GM19035 (cell line): Measurements from ENCODE around the gene IPCEF1.

ENCODE experiments used
- ATAC-seq: cut with Tn5 transposase; IDR thresholded peaks from one replicate; pipeline ENCODE4 v1.9.1; 2021; ENCODE audit not compliant: unreplicated experiment

Gene IPCEF1

GRCh38 chr6:154117485-154117884 is 239.1 kb downstream of the IPCEF1 start:
- no peak for ATAC-seq

DNA sequence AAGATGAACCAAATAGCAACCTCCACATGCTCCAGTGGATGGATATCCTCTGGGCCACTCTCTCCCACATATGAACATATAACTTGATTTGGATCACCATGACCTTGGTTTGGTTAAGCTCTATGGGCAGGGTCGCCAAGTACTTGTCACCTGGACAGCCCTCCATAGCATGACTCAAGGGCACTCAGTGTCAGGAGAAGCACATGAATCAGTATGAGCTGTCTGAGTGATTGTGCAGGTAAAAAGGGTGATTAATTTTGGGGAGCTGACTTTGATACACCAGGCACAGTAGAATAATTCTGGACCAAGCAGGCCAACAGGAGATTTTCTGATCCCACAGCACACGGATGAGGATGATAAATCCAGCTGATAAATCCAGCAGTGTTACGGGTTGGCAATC is 243.2 kb downstream of the IPCEF1 start:
- ATAC-seq = no peak

GRCh38 chr6:154112181-154112809 is 244.3 kb downstream of the IPCEF1 start:
- no peak for ATAC-seq

GRCh38 chr6:154111025-154111424 is 245.6 kb downstream of the IPCEF1 start:
- no peak for ATAC-seq

- ATAC-seq = no peak
Measured at GRCh38 chr6:154106251-154106650, 250.4 kb downstream of the IPCEF1 start.
